Neural cell (in vitro differentiated cells): Measurements from ENCODE around the gene SAP130.

ENCODE experiments used
- CTCF ChIP-seq: fragments of 450-650 bp; IDR thresholded peaks from 2 replicates; pipeline ENCODE4 v1.5.1; 2014; ENCODE audit warnings: antibody characterized with exemption, mild to moderate bottlenecking, moderate library complexity; ENCODE audit not compliant: poor library complexity, severe bottlenecking
- EZH2 ChIP-seq: fragments of 200-600, 300-800 bp; shearing (Covaris generic), sonication (generic); IDR thresholded peaks from 2 replicates; pipeline ENCODE4 v1.6.1; 2014; ENCODE audit warnings: antibody characterized with exemption, low read length, borderline replicate concordance, mild to moderate bottlenecking; ENCODE audit not compliant: insufficient read depth, poor library complexity, severe bottlenecking
- MXI1 ChIP-seq: fragments of 450-650 bp; conservative IDR thresholded peaks from 2 replicates; pipeline ENCODE4 v1.6.1; 2014; ENCODE audit warnings: antibody characterized with exemption, mild to moderate bottlenecking; ENCODE audit not compliant: poor library complexity, severe bottlenecking
- RAD21 ChIP-seq: fragments of 450-650 bp; conservative IDR thresholded peaks from 2 replicates; pipeline ENCODE4 v1.6.1; 2014; ENCODE audit warnings: antibody characterized with exemption, mild to moderate bottlenecking, moderate library complexity
- SMC3 ChIP-seq: fragments of 450-650 bp; conservative IDR thresholded peaks from 2 replicates; pipeline ENCODE4 v1.6.1; 2014; ENCODE audit warnings: antibody characterized with exemption, mild to moderate bottlenecking, moderate library complexity; ENCODE audit not compliant: poor library complexity
- TAF1 ChIP-seq: IDR thresholded peaks from 2 replicates; pipeline ENCODE4 v1.6.1; 2012; ENCODE audit warnings: low read depth

- TF ChIP-seq CTCF: no peak
- TF ChIP-seq TAF1: peak; percentile 88
- no peak for TF ChIP-seq RAD21
- TF ChIP-seq SMC3: no peak
- no peak for TF ChIP-seq MXI1
- TF ChIP-seq EZH2: no peak
Observed at GRCh38 chr2:128027278-128027800, 520 bp downstream of the SAP130 start.
